Brain microvascular endothelial cell (primary cell): ENCODE data around the gene MAPK1IP1L.

ENCODE experiments used
- DNase-seq: peaks from one replicate; pipeline ENCODE4 v3.0.0-alpha.2; 2020
- H3K27ac ChIP-seq: fragments of 250-450 bp; sonication (Bioruptor Pico); 2 replicates; pipeline ENCODE4 v1.5.1; 2020; ENCODE audit warnings: mild to moderate bottlenecking, moderate library complexity
- H3K27me3 ChIP-seq: fragments of 250-450 bp; sonication (Bioruptor Pico); replicated peaks from 2 replicates; pipeline ENCODE4 v1.5.1; 2020; ENCODE audit warnings: mild to moderate bottlenecking
- H3K36me3 ChIP-seq: fragments of 250-450 bp; sonication (Bioruptor Pico); replicated peaks from 2 replicates; pipeline ENCODE4 v1.5.1; 2020; ENCODE audit warnings: mild to moderate bottlenecking
- H3K4me3 ChIP-seq: 2 replicates; pipeline ENCODE4 v1.5.1; 2011; ENCODE audit warnings: low read depth, mild to moderate bottlenecking, control low read depth, low read length, moderate library complexity
- CTCF ChIP-seq: IDR thresholded peaks from 2 replicates; pipeline ENCODE4 v1.5.1; 2011; ENCODE audit warnings: low read depth, mild to moderate bottlenecking, moderate library complexity, low read length, control low read depth, inconsistent platforms; ENCODE audit errors: missing control alignments
- in situ Hi-C: cut with HindIII; loops from 2 replicates; pipeline ENCODE4 v1.10.0; 2017; ENCODE audit warnings: low sequenced_read_pairs, low pct_ligation_motif_present

The MAPK1IP1L gene

GRCh38 chr14:55097881-55098560 is 46.6 kb downstream of the MAPK1IP1L start:
- DNase-seq, result no peak
- Histone ChIP-seq H3K27ac (no peak overlapping the region), H3K4me3 (no peak overlapping the region)

GRCh38 chr14:55098561-55098898 is 47.1 kb downstream of the MAPK1IP1L start:
- in situ Hi-C loops, result no loop called here
- Histone ChIP-seq H3K27me3 (no peaks in the 10 kb centered on the region), H3K36me3 (no peaks in the 10 kb centered on the region), H3K4me3 (no peak overlapping the region), H3K27ac (no peak overlapping the region)
- no peak for DNase-seq
- no peak for TF ChIP-seq CTCF

More at GRCh38 chr14:55097881-55098560, 46.6 kb downstream of the MAPK1IP1L start:
- no peak for TF ChIP-seq CTCF
- in situ Hi-C loops, result no loop called here
- no peaks in the 10 kb centered on the region for H3K36me3 ChIP-seq
- H3K27me3 ChIP-seq, result no peaks in the 10 kb centered on the region

GRCh38 chr14:55099756-55100155 is 48.3 kb downstream of the MAPK1IP1L start:
- in situ Hi-C loops, result no loop called here
- Histone ChIP-seq H3K27me3 (no peaks in the 10 kb centered on the region), H3K27ac (no peak overlapping the region), H3K4me3 (no peak overlapping the region), H3K36me3 (no peaks in the 10 kb centered on the region)
- no peak for DNase-seq
- no peak for TF ChIP-seq CTCF

GRCh38 chr14:55101698-55102097 is 50.3 kb downstream of the MAPK1IP1L start:
- H3K4me3 ChIP-seq, result no peak overlapping the region
- H3K27ac ChIP-seq, result peak overlapping the region; percentile 80
- no peak for DNase-seq
- in situ Hi-C loops, result no loop called here
- no peak for TF ChIP-seq CTCF
- no peaks in the 10 kb centered on the region for H3K36me3 ChIP-seq
- H3K27me3 ChIP-seq, result no peaks in the 10 kb centered on the region

- in situ Hi-C loops, result no loop called here
- H3K27ac ChIP-seq, result peak overlapping the region; percentile 80
- H3K4me3 ChIP-seq, result no peak overlapping the region
- DNase-seq, result peak; percentile 76
- H3K27me3 ChIP-seq, result no peaks in the 10 kb centered on the region
- no peak for TF ChIP-seq CTCF
- H3K36me3 ChIP-seq, result no peaks in the 10 kb centered on the region
Measured at GRCh38 chr14:55102141-55102621, 50.7 kb downstream of the MAPK1IP1L start.
